H1 (cell line): ENCODE results near the gene KLF4. TPM values are rescaled to one million over a fixed set of nuclear protein-coding genes. Genes with fewer than 3 reads are reported as not detected.

Experiments used
- CHD1 ChIP-seq: IDR thresholded peaks from 2 replicates; pipeline ENCODE4 v1.6.1; 2012; ENCODE audit warnings: low read depth, low read length, improper control_type of control experiment
- RBBP5 ChIP-seq: IDR thresholded peaks from 2 replicates; pipeline ENCODE4 v1.7.1; 2012; ENCODE audit warnings: low read depth, mild to moderate bottlenecking, inconsistent platforms, low read length, moderate library complexity, borderline replicate concordance
- SAP30 ChIP-seq: fragments of 300-600 bp; sonication (generic); IDR thresholded peaks from 2 replicates; pipeline ENCODE4 v1.7.1; 2012; ENCODE audit warnings: low read length, moderate library complexity, mild to moderate bottlenecking, inconsistent platforms; ENCODE audit not compliant: insufficient read depth, insufficient replicate concordance
- polyA plus RNA-seq, 7 experiments: library from polyadenylated mRNA; depleted of rRNA in 3 of 7; stranded (reverse) in 5 of 7; unstranded in 2 of 7; fragments of >200 nt in 5 of 7; fragments of 200-250 nt in 2 of 7; gene quantifications; 1 replicate in 5 of 7; 2 replicates in 1 of 7; 4 replicates in 1 of 7; pipeline versions ENCODE4 v1.2.1 to v1.2.3, GENCODE V29; 2011 to 2013; ENCODE audit warnings: missing spikeins in 2 of 7, mixed read lengths in 2 of 7
- total RNA-seq: library from RNA; stranded (reverse); fragmentation: NEBNext Ultra II Directional; extraction: Animal tissue kit (Norgen Biotek cat#: 25700); gene quantifications from 2 replicates; pipeline ENCODE4 v1.2.1, GENCODE V29; 2021

The KLF4 gene
- total and polyA plus RNA-seq, 2 of the 8 experiments (the other 6 are each of a cell fraction or from before 2014, with no cell fraction given): 0.77 to 2.8 TPM

DNA sequence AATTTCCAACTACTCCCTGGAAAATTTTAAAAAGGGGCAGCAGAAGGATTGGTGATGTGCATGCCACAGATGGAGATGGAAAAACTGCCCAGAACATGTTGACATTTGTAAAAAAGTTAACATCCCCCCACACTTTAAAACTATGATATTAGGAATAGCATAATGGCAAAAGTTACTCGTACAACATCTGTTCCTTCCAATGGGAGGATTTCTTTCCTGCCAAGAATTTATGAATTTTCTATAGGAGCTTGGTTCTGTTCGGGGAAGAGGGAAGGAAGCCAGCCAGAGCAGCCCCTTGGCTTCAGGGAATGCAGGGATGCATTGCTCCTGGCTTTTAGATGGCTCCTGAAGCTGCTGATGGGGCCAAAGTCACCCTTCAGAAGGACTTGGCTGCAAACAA, 22.7 kb downstream of the KLF4 start (continued):
- TF ChIP-seq RBBP5: no peak
- no peak for TF ChIP-seq CHD1
- TF ChIP-seq SAP30: no peak
- TF ChIP-seq, all 59 proteins: peak for 0
